ENCODE results near the gene GLTP.

DNA sequence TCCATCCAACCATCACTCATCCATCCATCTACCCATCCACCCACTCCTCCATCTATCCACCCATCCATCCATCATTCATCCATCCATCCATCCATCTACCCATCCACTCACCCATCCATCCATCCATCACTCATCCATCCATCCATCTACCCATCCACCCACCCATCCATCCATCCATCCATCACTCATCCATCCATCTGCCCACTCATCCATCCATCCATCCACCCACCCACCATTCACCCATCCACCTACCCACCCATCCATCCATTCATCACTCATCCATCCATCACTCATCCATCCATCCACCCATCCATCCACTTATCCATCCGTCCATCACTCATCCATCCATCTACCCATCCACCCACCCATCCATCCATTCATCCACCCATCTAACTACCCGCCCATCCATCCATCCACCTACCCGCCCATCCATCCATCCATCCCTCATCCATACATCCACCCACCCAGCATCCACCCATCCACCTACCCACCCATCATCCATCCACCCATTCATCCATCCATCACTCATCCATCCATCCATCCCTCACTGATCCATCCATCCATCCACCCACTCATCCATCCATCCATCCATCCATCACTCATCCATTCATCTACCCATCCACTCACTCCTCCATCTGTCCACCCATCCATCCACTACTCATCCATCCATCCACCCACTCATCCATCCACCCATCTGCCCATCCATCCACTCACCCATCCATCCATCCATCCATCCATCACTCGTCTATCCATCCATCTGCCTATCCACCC, 71.3 kb downstream of the GLTP start:
- TF ChIP-seq, protein P1, sequence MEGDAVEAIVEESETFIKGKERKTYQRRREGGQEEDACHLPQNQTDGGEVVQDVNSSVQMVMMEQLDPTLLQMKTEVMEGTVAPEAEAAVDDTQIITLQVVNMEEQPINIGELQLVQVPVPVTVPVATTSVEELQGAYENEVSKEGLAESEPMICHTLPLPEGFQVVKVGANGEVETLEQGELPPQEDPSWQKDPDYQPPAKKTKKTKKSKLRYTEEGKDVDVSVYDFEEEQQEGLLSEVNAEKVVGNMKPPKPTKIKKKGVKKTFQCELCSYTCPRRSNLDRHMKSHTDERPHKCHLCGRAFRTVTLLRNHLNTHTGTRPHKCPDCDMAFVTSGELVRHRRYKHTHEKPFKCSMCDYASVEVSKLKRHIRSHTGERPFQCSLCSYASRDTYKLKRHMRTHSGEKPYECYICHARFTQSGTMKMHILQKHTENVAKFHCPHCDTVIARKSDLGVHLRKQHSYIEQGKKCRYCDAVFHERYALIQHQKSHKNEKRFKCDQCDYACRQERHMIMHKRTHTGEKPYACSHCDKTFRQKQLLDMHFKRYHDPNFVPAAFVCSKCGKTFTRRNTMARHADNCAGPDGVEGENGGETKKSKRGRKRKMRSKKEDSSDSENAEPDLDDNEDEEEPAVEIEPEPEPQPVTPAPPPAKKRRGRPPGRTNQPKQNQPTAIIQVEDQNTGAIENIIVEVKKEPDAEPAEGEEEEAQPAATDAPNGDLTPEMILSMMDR (IDR thresholded peaks at IDR 0.05; ENCODE audit: low read depth, low read length, poor library complexity, severe bottlenecking): no peak
- no peak for TF ChIP-seq EZH2phosphoT487 (IDR thresholded peaks at IDR 0.05; ENCODE audit: borderline replicate concordance, low read length)
